GM18505 (cell line): ENCODE data around the gene SENP3.

ENCODE experiments used
- ATAC-seq: cut with Tn5 transposase; IDR thresholded peaks from one replicate; pipeline ENCODE4 v1.9.1; 2021; ENCODE audit not compliant: unreplicated experiment
- POLR2A ChIP-seq: IDR thresholded peaks from 4 replicates; pipeline ENCODE4 v1.6.1; 2011; ENCODE audit warnings: borderline replicate concordance; ENCODE audit not compliant: insufficient read depth, insufficient read length; ENCODE audit errors: extremely low read depth

Gene SENP3

GRCh38 chr17:7548585-7549400 lies 12.9 kb upstream of the SENP3 start, which contains the start of gene TNFSF12:
TNFSF12 (plus strand) TSS chr17:7549058; CDS start chr17:7549154, 96 bp downstream.
- TF ChIP-seq POLR2A = peak; percentile 61
- ATAC-seq = no peak

DNA sequence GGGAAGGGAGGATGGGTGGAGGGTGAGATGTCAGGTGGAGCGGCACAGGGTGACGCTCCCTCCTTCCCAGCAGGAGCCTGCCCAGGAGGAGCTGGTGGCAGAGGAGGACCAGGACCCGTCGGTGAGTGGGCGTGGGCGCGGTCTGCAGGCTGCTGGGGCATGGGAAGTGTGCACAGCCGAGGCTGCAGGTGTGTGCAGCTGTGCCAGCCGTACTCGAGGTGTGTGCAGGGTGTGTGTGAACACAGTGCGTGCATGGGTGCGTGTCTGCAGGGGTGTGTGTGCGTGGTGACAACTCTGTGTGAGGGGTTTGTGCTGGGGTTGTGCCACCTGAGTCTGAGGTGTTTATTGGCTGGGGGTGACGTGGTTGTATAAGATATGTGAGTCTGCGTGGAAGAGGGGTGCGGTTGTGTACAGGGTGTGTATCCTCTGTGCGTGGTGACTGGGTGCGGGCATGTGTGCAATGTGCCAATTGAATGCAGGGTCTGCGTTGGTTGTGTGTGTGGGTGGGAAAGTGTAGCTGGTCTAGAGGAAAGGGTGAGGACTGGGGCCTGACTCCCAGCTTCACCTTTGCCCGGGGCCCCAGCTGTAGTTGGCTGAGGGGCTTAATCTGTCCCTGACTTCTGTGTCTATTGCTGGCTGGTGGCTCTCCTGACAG lies 12.2 kb upstream of the SENP3 start:
- ATAC-seq = no peak

GRCh38 chr17:7550344-7550743 lies 11.4 kb upstream of the SENP3 start:
- no peak for TF ChIP-seq POLR2A
- ATAC-seq = no peak

More for the DNA sequence above, 12.2 kb upstream of the SENP3 start:
- no peak for TF ChIP-seq POLR2A

DNA sequence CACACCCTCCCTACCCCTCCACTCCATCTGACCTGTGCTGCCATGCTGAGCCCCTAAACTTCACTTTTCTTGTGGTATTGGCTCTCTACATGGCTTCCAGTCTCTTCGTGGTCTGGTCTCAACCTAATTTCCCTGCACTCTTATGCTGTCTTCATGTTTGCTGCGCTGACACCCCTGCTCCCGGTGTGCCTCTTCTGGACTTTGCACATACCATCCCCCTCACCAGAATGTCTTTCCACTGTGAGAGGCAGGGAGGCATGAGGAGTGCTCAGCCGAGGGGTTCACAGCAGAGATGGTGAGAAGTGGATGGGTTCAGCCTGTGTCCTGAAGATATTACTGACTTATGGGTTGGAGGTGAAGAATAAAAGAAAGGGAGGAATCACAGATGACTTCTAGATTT lies 10.3 kb upstream of the SENP3 start:
- no peak for ATAC-seq
- TF ChIP-seq POLR2A = no peak

GRCh38 chr17:7552621-7553051 lies 9.1 kb upstream of the SENP3 start:
- no peak for TF ChIP-seq POLR2A
- peak; percentile 48 for ATAC-seq

GRCh38 chr17:7553356-7553755 lies 8.4 kb upstream of the SENP3 start:
- TF ChIP-seq POLR2A = no peak
- no peak for ATAC-seq

GRCh38 chr17:7555320-7555948 lies 6.3 kb upstream of the SENP3 start:
- ATAC-seq = no peak
- no peak for TF ChIP-seq POLR2A

DNA sequence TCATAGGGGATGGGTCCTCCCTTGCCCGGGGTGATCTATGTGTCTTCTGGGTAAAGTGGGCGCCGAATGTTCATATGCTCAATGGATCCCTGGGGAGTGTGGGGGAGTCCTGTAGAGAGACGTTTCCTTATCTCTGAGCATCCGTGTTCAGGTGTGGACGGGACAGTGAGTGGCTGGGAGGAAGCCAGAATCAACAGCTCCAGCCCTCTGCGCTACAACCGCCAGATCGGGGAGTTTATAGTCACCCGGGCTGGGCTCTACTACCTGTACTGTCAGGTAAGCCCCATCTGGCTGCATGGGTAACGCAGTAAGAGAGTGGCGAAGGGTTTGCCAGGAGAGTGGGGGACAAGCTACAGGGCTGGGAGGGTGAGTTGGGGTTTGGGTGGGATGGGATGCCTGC lies 5.1 kb upstream of the SENP3 start:
- ATAC-seq = no peak

GRCh38 chr17:7557147-7557764 lies 4.5 kb upstream of the SENP3 start:
- no peak for ATAC-seq
- no peak for TF ChIP-seq POLR2A

More for the DNA sequence above, 5.1 kb upstream of the SENP3 start:
- no peak for TF ChIP-seq POLR2A

- ATAC-seq = no peak
- peak; percentile 48 for TF ChIP-seq POLR2A
These were observed 3.8 kb upstream of the SENP3 start for GRCh38 chr17:7557775-7558543.

DNA sequence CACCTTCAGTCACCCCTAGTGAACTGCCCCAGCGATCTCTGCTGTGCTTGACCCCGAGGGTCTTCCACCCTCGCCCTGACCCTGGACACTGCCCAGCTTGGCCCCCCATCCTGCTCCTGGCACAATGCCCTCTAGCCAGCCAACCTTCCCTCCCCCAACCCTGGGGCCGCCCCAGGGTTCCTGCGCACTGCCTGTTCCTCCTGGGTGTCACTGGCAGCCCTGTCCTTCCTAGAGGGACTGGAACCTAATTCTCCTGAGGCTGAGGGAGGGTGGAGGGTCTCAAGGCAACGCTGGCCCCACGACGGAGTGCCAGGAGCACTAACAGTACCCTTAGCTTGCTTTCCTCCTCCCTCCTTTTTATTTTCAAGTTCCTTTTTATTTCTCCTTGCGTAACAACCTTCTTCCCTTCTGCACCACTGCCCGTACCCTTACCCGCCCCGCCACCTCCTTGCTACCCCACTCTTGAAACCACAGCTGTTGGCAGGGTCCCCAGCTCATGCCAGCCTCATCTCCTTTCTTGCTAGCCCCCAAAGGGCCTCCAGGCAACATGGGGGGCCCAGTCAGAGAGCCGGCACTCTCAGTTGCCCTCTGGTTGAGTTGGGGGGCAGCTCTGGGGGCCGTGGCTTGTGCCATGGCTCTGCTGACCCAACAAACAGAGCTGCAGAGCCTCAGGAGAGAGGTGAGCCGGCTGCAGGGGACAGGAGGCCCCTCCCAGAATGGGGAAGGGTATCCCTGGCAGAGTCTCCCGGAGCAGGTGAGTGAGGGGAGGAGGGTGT lies 3.0 kb upstream of the SENP3 start, which contains the start of gene TNFSF13:
TSS of gene TNFSF13 (plus strand) at position 207 of the 776 bp plus-strand sequence. CDS start at position 497, 290 bp downstream.
- no peak for TF ChIP-seq POLR2A
- no peak for ATAC-seq

DNA sequence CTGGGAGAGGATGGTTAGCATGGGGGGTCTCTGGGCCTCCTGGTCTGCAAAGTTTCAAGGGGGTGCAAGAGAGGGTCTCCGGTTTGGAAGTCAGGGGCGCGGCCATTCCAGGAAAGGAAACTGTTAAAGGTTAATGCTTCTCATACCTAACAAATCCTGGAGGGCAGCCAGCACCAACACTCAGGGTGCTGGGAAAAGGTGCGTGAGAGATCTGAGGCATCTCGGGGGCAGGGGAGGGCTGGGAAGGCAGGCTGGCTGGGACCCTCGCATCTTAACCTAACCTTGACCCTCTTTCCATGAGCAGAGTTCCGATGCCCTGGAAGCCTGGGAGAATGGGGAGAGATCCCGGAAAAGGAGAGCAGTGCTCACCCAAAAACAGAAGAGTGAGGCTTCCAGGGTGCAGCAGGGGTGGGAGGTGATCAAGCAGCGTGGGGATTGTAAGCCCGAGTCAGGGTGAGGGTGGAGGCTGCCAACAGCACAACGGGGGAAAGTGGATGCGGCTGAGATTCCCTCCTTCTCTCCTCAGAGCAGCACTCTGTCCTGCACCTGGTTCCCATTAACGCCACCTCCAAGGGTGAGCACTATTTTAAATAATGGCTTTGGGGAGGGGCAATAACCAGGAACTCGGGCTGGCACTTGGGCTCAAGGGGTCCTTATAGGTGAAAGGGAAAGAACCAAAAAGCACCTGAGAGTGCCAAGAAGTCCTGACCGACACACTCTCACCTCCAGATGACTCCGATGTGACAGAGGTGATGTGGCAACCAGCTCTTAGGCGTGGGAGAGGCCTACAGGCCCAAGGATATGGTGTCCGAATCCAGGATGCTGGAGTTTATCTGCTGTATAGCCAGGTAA lies 2.2 kb upstream of the SENP3 start:
- no peak for ATAC-seq
- no peak for TF ChIP-seq POLR2A
